Keratinocyte (primary cell): ENCODE data around the gene KCNH1.

Experiments
- EZH2 ChIP-seq: IDR thresholded peaks from one replicate; pipeline ENCODE4 v1.6.1; 2012; ENCODE audit warnings: inconsistent platforms, mild to moderate bottlenecking, low read length, moderate library complexity
- TF ChIP-seq, protein P1 (sequence below), 3 experiments: IDR thresholded peaks in 1 of 3; conservative IDR thresholded peaks in 1 of 3; optimal IDR thresholded peaks in 1 of 3; 2 replicates in 2 of 3; 3 replicates in 1 of 3; pipeline versions ENCODE3 to v1.5.1; 2011; ENCODE audit warnings: low read length in 3 of 3, mild to moderate bottlenecking in 3 of 3, moderate library complexity in 2 of 3, control low read depth in 1 of 3, inconsistent platforms in 1 of 3; ENCODE audit not compliant: insufficient read depth in 2 of 3; ENCODE audit errors: extremely low read depth in 1 of 3

DNA sequence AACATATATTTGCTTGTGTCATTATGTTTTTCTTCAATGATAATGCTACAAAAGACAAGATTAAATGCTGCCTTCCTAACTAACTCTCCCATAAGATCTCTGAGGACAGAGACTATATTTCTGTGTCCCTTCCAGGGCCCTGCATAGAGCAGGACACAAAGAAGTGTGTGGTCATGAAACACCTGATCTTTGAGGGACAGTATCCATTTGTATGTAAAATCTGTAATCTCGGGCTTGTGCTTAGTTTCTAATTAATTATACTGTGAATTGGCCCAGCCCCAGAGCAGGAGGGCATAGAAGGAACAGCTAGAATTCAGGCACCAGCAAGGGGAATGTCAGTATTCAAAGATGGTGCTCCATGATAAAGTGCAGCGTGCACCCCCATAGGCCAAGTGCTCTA is 430.4 kb downstream of the KCNH1 start:
- TF ChIP-seq, protein P1, sequence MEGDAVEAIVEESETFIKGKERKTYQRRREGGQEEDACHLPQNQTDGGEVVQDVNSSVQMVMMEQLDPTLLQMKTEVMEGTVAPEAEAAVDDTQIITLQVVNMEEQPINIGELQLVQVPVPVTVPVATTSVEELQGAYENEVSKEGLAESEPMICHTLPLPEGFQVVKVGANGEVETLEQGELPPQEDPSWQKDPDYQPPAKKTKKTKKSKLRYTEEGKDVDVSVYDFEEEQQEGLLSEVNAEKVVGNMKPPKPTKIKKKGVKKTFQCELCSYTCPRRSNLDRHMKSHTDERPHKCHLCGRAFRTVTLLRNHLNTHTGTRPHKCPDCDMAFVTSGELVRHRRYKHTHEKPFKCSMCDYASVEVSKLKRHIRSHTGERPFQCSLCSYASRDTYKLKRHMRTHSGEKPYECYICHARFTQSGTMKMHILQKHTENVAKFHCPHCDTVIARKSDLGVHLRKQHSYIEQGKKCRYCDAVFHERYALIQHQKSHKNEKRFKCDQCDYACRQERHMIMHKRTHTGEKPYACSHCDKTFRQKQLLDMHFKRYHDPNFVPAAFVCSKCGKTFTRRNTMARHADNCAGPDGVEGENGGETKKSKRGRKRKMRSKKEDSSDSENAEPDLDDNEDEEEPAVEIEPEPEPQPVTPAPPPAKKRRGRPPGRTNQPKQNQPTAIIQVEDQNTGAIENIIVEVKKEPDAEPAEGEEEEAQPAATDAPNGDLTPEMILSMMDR (optimal IDR thresholded peaks at IDR 0.05 in 1 of 3, IDR thresholded peaks at IDR 0.05 in 1 of 3, conservative IDR thresholded peaks at IDR 0.05 in 1 of 3; ENCODE audit: extremely low read depth in 1 of 3, insufficient read depth in 2 of 3, low read length in 3 of 3): no peak
- no peak for TF ChIP-seq EZH2
